HG03196 (cell line): ENCODE measurements around the gene SAMD11.
"Not testable (repeated sequence)": the region's sequence is repeated elsewhere in the genome, so short reads cannot be mapped to it uniquely, and the experiment has no call there.

ENCODE experiments used
- ATAC-seq: cut with Tn5 transposase; IDR thresholded peaks from one replicate; pipeline ENCODE4 v1.9.1; 2021; ENCODE audit not compliant: unreplicated experiment

The SAMD11 gene

GRCh38 chr1:923131-923990, at the start of gene SAMD11:
Gene SAMD11, plus strand, starts transcription at chr1:923923. Its CDS starts 509 bp downstream, at chr1:924432.
- ATAC-seq = no peak

DNA sequence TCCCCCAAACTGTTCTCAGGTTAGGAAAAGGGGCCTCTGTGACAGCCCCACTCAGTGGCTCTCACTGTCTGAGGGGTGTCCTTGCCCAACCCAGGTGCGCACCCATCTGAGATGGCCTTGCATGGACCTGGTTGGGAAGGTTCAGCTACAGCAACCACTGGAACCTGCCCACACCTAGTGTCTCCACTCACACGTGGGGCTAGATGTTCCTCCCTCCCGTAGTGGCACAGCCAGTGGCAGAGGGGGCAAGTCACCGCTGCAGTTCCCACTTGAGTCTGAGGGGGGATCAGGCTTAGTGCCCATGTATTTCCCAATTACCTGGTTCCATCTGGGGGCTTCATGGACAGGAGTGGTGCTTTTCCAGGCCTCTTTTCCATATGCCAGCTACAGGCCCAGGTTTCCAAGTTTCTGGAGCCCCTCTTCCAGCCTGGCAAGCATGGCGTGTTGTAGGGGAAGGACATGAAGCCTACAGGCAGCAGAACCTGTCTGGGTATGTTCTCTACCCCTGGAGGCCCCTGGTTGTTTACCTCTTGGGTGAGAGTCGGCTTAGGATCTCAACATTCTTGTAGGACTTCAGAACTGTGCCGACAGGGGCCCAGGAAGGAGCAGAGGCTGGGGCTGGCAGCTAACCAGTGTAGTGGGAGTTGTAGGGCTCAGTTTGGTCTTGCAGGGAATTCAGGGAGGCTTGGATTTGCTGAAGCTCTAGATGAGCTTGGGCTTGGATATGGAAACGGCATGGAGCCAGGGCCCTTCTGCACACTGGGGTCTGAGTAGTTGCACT, 47.1 kb upstream of the SAMD11 start:
- ATAC-seq = not testable (repeated sequence)

- not testable (repeated sequence) for ATAC-seq
Observed at GRCh38 chr1:877209-877986, 46.3 kb upstream of the SAMD11 start.

DNA sequence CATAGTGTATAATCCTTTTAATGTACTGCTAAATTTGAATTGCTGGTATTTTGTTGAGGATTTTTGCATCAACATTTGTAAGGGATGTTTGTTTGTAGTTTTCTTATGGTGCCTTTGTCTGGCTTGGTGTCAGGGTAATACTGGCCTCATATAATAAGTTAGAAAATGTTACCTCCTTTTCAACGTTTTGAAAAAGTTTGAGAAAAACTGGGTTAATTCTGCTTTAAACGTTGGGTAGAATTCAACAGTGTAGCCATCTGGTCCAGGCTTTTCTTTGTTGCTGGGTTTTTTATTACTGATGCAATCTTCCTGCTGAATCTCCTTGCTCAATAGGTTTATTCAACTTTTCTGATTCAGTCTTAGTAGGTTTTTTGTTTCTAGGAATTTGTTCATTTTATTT, 43.2 kb upstream of the SAMD11 start:
- not testable (repeated sequence) for ATAC-seq

GRCh38 chr1:880915-881314, 42.8 kb upstream of the SAMD11 start:
- not testable (repeated sequence) for ATAC-seq

DNA sequence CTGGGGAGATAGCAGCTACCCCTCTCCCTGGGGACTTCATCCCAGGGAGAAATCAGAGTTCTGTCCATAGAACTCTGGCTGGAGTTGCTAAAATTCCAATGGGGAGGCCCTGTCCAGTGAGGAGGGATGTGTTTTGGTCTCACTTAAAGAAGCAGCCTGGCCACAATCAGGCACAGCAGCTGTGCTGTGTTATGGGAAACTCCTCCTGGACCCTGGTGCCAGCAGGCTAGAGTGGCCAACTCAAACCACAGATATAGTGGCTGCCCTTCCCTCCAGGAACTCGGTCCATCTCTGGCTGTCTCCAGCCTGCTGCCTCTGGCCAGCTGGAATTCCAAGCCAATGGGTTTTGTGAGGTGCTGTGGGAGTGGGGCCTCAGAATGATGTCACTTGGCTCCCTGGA, 37.4 kb upstream of the SAMD11 start:
- no peak for ATAC-seq

- no peak for ATAC-seq
Observed at GRCh38 chr1:886760-887159, 37.0 kb upstream of the SAMD11 start.

- ATAC-seq = no peak
Observed at GRCh38 chr1:888297-888696, 35.4 kb upstream of the SAMD11 start.

- not testable (repeated sequence) for ATAC-seq
Observed at GRCh38 chr1:889774-890173, 33.9 kb upstream of the SAMD11 start.

GRCh38 chr1:890234-890633, 33.5 kb upstream of the SAMD11 start:
- ATAC-seq = not testable (repeated sequence)

DNA sequence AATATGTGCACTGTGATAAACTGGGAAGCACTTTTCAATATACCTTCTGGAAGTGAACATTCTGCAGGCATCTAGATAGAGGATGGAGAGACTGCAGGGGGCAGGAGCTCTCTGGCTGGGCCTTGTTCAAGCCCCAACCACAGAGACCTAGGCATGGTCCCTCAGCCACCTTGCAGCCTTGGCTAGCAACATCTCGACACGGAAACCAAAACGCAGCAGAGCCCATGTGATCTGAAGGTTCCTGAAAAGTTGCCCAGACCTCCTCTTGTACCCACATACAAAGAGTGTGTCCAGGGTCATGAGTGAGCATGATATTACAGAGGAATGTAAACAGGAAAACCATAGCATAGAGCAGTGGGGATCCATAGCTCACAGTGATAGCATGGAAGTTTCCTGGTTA, 33.1 kb upstream of the SAMD11 start:
- ATAC-seq = no peak

DNA sequence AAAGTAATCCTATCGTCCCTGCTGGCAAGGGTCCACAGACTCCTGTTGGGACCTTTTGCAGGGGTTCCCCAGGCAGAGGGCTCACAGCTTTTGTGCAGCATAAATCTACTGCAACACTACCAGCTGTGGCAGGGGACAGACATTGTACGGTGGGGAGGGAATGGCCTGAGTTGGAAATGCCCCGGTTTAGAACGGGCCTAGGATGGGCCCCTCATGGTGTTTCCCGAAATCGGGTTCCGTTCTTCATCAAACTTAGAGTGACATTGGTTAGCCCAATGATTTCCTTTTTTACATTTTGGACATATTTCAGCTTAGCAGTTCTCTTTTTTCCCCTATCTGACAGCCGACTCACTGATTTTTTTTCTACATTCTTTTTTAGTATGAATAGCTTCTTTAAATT, 26.5 kb upstream of the SAMD11 start:
- ATAC-seq = no peak

GRCh38 chr1:897951-898350, 25.8 kb upstream of the SAMD11 start:
- not testable (repeated sequence) for ATAC-seq

- no peak for ATAC-seq
Observed at GRCh38 chr1:899636-900317, 23.9 kb upstream of the SAMD11 start.

DNA sequence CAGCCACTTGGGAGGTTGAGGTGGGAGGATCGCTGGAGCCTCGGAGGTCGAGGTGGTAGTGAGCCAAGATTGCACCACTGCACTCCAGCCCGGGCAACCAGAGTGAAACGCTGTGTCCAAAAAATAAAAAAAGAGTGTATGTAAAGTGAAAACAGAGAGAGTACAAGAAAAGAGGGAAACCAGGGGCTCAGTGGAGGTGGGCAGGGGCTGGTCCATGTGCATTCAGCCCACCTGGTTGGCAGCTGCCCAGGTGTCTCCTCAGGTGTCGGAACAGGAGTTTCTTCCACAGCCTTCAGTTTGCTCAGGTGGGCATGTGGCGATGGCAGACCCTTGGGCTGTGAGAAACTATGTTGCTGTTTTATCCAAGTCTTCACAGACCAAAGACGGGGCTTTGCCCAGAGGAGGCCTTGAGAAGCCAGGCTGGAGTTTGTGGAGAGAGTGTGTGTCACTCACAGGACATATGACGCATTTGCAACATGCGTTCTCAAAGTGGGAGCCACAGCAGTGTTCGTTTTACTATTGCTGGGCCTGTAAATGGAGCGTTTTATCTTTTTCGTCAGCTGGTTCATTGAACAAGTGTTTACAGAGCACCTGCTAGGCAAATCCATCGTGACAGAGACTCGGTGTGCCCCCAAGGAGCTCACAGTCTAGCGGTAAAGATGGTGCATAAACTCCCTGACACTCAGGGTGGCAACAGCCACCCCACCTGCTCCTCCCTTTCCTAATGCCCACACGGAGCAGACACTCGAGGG, 22.4 kb upstream of the SAMD11 start:
- ATAC-seq = no peak

- ATAC-seq = no peak
Observed at GRCh38 chr1:902802-903201, 20.9 kb upstream of the SAMD11 start.

DNA sequence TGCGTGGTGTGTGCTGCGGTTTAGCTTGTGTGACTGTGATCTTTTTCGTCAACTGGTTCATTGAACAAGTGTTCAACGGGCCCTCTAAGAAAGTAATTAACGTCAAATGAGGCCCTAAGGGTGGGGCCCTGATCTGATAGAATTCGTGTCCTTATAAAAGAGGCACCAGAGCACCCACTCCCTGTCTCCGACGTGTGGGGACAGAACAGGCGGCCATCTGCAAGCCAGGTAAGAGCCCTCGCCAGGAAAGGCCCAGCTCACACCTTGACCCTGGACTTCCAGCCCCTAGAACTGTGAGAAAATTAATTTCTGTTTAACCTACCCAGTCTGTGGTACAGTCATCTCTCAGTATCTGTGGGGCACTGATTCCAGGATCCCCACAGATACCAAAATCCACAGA, 20.4 kb upstream of the SAMD11 start:
- no peak for ATAC-seq

DNA sequence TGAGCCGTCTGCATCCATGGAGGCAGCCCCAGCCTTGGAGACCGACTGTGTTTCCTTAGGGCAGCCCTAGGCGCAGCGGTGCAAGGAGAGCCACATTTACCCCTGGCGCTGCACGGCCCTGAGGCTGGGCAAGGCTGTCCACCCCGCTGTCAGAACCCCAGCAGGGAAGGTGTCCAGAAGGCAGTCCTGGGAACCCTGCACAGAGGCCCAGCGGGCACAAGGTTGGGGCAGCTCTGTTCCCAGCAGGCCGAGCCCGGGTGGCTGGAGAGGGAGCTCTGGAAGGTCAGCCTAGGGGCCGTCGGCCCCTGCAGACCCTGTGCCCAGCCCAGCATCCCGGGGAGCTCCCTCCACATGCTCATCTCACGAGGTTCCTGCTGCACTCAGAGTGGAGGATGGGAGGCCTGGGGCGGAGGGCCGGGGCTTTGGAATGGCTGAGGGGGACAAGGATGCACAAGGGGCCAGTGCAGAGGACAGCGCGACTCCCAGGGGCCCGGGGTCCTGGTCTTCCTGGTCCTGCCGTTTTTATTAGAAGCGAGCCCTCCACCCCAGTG, 19.9 kb upstream of the SAMD11 start:
- no peak for ATAC-seq

- ATAC-seq = no peak
Observed at GRCh38 chr1:904310-904950, 19.3 kb upstream of the SAMD11 start.
